Anterior cingulate cortex (tissue), 58 donors: ENCODE results near the gene CDC37.

Experiments used
- DNase-seq, 58 donors: peaks; one replicate each; lab custom pipeline; 2025; lab: John Stamatoyannopoulos, UW

The CDC37 gene

GRCh38 chr19:10364644-10365043 is 38.7 kb downstream of the CDC37 start:
- peak in 45 of 58 donors; percentile 3 to 68 (median 21) for DNase-seq

DNA sequence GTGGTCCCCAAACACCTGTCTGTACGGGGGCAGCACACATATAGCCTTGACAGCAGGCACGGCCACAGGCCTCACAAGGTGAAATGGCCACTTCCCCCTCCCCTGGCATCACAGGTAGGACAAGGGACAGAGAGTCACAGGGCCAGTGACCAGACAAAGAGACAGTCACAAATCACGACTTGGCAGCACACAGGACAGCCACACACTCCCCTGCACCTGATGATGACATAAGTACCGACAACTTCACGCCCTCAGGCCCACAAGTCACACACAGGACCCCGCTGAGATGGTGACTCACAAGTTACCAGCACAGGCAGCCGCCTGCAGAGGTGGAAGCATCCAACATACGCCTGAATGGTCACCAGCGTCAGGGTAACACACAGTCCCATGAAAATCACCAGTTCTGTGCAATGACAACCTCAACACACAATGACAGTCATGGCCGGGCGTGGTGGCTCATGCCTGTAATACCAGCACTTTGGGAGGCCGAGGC is 39.5 kb downstream of the CDC37 start:
- no peak for DNase-seq

DNA sequence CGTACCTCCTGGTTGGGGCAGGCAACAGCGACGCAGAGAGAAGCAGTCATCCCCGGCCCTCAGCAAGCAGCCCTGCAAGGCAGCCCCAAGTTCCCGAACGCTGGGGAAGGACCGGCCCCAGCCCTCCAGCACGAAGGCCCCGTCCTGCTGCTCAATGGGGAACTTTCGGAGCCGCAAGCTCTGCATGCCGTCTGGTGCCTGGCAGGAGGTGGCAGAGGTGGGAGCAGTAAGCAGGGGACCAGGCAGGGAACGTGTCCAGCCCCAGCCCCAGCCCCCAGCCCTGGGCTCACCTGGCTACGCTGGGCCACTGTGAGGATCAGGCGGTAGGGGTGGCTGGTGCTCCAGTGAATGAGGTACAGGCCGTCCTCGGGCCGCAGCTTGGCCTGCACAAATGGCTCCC is 41.1 kb downstream of the CDC37 start:
- DNase-seq: no peak

GRCh38 chr19:10361569-10362011 is 41.8 kb downstream of the CDC37 start:
- DNase-seq: no peak

DNA sequence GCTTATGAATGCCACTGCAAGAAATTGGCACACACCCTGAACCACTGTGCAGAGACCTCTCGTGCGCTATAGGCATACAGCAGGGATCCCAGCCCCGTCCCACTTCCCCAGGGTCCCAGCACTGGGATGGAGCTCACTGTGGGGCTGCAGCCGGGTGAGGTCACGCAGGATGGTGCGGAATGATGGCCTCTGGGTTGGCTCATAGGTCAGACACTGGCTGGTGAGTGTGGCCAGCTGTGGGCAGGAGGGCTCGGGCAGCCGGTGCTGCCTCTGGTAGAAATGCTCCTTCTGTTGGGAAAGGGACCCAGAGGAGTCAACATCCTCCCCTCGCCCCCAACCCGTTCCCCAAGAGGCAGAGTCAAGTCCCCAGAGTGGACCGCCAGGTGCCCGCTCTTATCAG is 46.9 kb downstream of the CDC37 start:
- DNase-seq: no peak

DNA sequence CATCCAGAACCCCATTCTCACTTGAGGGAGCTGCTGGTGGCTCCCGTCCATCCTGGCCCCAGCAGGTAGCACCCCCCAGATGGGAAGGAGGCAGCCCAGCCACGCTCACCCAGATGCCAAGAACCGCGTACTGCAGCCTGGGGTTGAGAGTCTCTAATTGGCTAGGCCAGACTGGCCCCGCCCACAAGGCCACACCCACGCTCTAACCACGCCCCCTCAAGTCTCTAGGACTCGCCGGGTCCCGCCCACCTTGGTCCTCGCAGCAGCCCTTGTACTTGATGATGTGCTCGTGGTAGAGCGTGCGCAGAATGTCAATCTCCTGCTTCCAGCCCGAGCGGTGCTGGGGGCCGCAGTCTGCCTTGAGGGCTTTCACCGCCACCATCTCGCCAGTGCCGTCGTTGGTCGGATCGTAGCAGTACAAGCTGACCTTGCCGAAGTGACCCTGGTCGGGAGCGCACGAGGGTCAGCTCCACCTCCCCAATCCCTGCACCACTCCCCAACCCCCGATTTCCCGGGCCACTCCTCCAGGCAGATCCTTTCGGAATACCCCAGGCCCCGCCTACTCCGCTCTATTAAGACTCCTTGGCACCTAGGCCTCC is 49.5 kb downstream of the CDC37 start:
- peak in 2 of 58 donors; percentile 12 to 29 for DNase-seq

- no peak for DNase-seq
Observed at GRCh38 chr19:10352764-10353671, 50.3 kb downstream of the CDC37 start.

- peak in 2 of 58 donors; percentile 1 to 22 for DNase-seq
Observed at GRCh38 chr19:10346509-10346908, 56.8 kb downstream of the CDC37 start.

DNA sequence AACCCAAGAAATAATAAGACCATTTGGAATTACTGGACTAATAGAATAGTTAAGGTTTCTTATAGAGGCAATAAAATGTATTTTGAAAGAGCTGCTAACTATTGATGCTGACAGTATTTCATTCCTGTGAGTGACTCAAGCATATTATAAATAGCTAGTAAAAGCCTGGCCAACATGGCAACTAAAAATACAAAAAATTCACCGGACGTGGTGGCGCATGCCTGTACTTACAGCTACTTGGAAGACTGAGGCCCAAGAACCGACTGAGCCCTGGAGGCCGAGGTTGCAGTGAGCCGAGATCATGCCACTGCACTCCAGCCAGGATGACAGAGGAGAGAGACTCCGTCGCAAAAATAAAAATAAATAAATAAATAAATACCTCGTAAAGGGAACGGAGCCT is 58.6 kb downstream of the CDC37 start:
- peak in 10 of 58 donors; percentile 5 to 29 (median 11) for DNase-seq

DNA sequence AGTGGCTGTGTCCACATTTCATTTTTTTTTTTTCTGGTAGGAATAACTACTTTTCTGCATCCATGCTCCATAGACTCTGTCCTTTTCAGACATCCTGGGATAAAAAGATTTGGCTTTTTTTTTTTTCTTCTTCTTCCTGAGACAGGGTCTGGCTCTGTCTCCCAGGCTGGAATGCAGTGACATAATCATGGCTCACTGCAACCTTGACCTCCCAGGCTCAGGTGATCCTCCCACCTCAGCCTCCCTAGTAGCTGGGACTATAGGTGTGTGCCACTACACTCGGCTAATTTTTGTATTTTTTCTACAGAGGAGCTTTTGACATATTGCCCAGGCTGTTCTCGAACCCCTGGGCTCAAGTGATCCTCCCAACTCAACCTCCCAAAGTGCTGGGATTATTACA is 59.8 kb downstream of the CDC37 start:
- DNase-seq: no peak
